Ammon's horn (tissue), 1 donor: ENCODE measurements around the gene FMC1.
A peak's percentile ranks its signal among the peaks of the same experiment; 100 is the strongest.
"Not testable (repeated sequence)": the region's sequence is repeated elsewhere in the genome, so short reads cannot be mapped to it uniquely, and the experiment has no call there.

Experiments
- DNase-seq: peaks from one replicate; pipeline ENCODE4 v3.0.0-alpha.2; 2016; ENCODE audit warnings: low spot score

FMC1 gene

GRCh38 chr7:139340037-139340807, 915 bp upstream of the FMC1 start:
- DNase-seq = peak; percentile 99

GRCh38 chr7:139340808-139341057, 404 bp upstream of the FMC1 start:
- no peak for DNase-seq

GRCh38 chr7:139341776-139342226, 664 bp downstream of the FMC1 start:
- DNase-seq = no peak

- DNase-seq = no peak
These were observed 3.9 kb downstream of the FMC1 start for GRCh38 chr7:139345042-139345441.

GRCh38 chr7:139351027-139351426, 9.9 kb downstream of the FMC1 start:
- no peak for DNase-seq

GRCh38 chr7:139354729-139355128, 13.6 kb downstream of the FMC1 start:
- no peak for DNase-seq

- DNase-seq = no peak
These were observed 14.2 kb downstream of the FMC1 start for GRCh38 chr7:139355320-139355719.

- not testable (repeated sequence) for DNase-seq
These were observed 16.8 kb downstream of the FMC1 start for GRCh38 chr7:139357729-139358506.

GRCh38 chr7:139358541-139359365, 17.6 kb downstream of the FMC1 start:
- DNase-seq = no peak

- DNase-seq = peak; percentile 98
These were observed 18.5 kb downstream of the FMC1 start, which contains the start of gene LUC7L2 for GRCh38 chr7:139359366-139360209. LUC7L2 (plus strand) TSS chr7:139359894; CDS start chr7:139360262, 368 bp downstream.

GRCh38 chr7:139360210-139360947, 19.2 kb downstream of the FMC1 start:
- DNase-seq = peak; percentile 97

GRCh38 chr7:139360948-139361307, 19.8 kb downstream of the FMC1 start:
- no peak for DNase-seq

- no peak for DNase-seq
These were observed 20.4 kb downstream of the FMC1 start for GRCh38 chr7:139361523-139361922.

- no peak for DNase-seq
These were observed 21.2 kb downstream of the FMC1 start for GRCh38 chr7:139362302-139362701.

- no peak for DNase-seq
These were observed 21.8 kb downstream of the FMC1 start for GRCh38 chr7:139362981-139363380.

GRCh38 chr7:139365336-139365735, 24.2 kb downstream of the FMC1 start:
- no peak for DNase-seq

GRCh38 chr7:139366400-139366799, 25.3 kb downstream of the FMC1 start:
- DNase-seq = no peak

- DNase-seq = no peak
These were observed 26.5 kb downstream of the FMC1 start for GRCh38 chr7:139367438-139368155.

GRCh38 chr7:139370301-139370942, 29.3 kb downstream of the FMC1 start:
- peak; percentile 14 for DNase-seq

- no peak for DNase-seq
These were observed 29.8 kb downstream of the FMC1 start for GRCh38 chr7:139370943-139371313.
